ENCODE results near the gene PLPP4.

PLPP4 gene

GRCh38 chr10:120517196-120517595 is 60.2 kb downstream of the PLPP4 start:
- DNase-seq (ENCODE audit: low read depth in 3 of 3), result no peak

GRCh38 chr10:120517881-120518484 is 61.0 kb downstream of the PLPP4 start:
- no peak for DNase-seq (ENCODE audit: low read depth in 3 of 3)

GRCh38 chr10:120521880-120522279 is 64.9 kb downstream of the PLPP4 start:
- no peak for DNase-seq (ENCODE audit: low read depth in 3 of 3)

- DNase-seq (ENCODE audit: low read depth in 3 of 3), result no peak
These were observed 70.7 kb downstream of the PLPP4 start for GRCh38 chr10:120527691-120528090.

- DNase-seq (ENCODE audit: low read depth in 3 of 3), result no peak
These were observed 73.7 kb downstream of the PLPP4 start for GRCh38 chr10:120530699-120531098.

GRCh38 chr10:120538091-120538490 is 81.1 kb downstream of the PLPP4 start:
- no peak for DNase-seq (ENCODE audit: low read depth in 3 of 3)

- DNase-seq (ENCODE audit: low read depth in 3 of 3), result no peak
These were observed 82.0 kb downstream of the PLPP4 start for GRCh38 chr10:120539076-120539475.

- DNase-seq (ENCODE audit: low read depth in 3 of 3), result no peak
These were observed 83.5 kb downstream of the PLPP4 start for GRCh38 chr10:120540486-120540885.

GRCh38 chr10:120541984-120542383 is 85.0 kb downstream of the PLPP4 start:
- no peak for DNase-seq (ENCODE audit: low read depth in 3 of 3)

GRCh38 chr10:120542591-120542990 is 85.6 kb downstream of the PLPP4 start:
- no peak for DNase-seq (ENCODE audit: low read depth in 3 of 3)

- DNase-seq (ENCODE audit: low read depth in 3 of 3), result no peak
These were observed 86.3 kb downstream of the PLPP4 start for GRCh38 chr10:120543291-120543690.

- no peak for DNase-seq (ENCODE audit: low read depth in 3 of 3)
These were observed 91.2 kb downstream of the PLPP4 start for GRCh38 chr10:120548210-120548609.

- no peak for DNase-seq (ENCODE audit: low read depth in 3 of 3)
These were observed 95.2 kb downstream of the PLPP4 start for GRCh38 chr10:120552262-120552661.

GRCh38 chr10:120553911-120554310 is 96.9 kb downstream of the PLPP4 start:
- no peak for DNase-seq (ENCODE audit: low read depth in 3 of 3)

GRCh38 chr10:120555436-120555835 is 98.4 kb downstream of the PLPP4 start:
- no peak for DNase-seq (ENCODE audit: low read depth in 3 of 3)

- DNase-seq (ENCODE audit: low read depth in 3 of 3), result no peak
These were observed 99.0 kb downstream of the PLPP4 start for GRCh38 chr10:120555842-120556532.

- no peak for DNase-seq (ENCODE audit: low read depth in 3 of 3)
These were observed 100.3 kb downstream of the PLPP4 start for GRCh38 chr10:120557311-120557710.

GRCh38 chr10:120559800-120560199 is 102.8 kb downstream of the PLPP4 start:
- DNase-seq (ENCODE audit: low read depth in 3 of 3), result no peak

- DNase-seq (ENCODE audit: low read depth in 3 of 3), result no peak
These were observed 105.9 kb downstream of the PLPP4 start for GRCh38 chr10:120562956-120563355.

GRCh38 chr10:120570418-120570817 is 113.4 kb downstream of the PLPP4 start:
- DNase-seq (ENCODE audit: low read depth in 3 of 3), result no peak

GRCh38 chr10:120571266-120571665 is 114.2 kb downstream of the PLPP4 start:
- DNase-seq (ENCODE audit: low read depth in 3 of 3), result no peak

GRCh38 chr10:120572307-120572706 is 115.3 kb downstream of the PLPP4 start:
- DNase-seq (ENCODE audit: low read depth in 3 of 3), result no peak

GRCh38 chr10:120573355-120573754 is 116.3 kb downstream of the PLPP4 start:
- no peak for DNase-seq (ENCODE audit: low read depth in 3 of 3)

- no peak for DNase-seq (ENCODE audit: low read depth in 3 of 3)
These were observed 118.0 kb downstream of the PLPP4 start for GRCh38 chr10:120574981-120575380.

Measured in stimulated activated CD4-positive, alpha-beta T cell treated with anti-CD3 and anti-CD28 coated beads, TNF-alpha, amount 100 ng/mL, for 24 hours (primary cell).